ENCODE data around the gene PDE4B. TPM values are rescaled to one million over a fixed set of nuclear protein-coding genes. Genes with fewer than 3 reads are reported as not detected.
A peak's percentile ranks its signal among the peaks of the same experiment; 100 is the strongest.

PDE4B gene
- total RNA-seq, 2 experiments from 2014 or later: 23.4 to 26.2 TPM

DNA sequence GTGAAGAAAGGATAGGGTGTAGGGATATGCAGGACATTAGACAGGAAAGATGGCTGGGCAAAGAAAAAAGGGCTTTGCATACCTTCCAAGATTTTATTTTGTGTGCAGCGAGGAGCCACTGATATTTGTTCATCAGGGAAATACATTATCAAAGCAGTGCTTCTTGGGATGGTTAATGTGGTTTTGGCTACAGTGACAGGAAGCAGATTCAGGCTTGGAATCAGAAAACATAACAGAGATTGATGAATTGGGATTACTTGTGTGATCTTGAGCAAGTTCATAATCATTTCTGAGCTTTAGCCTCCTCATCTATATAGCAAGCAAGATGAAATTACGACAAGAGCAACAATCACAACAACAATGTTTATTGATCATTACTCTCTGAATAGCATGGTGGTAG is 492.1 kb downstream of the PDE4B start:
- no peak for DNase-seq
- H3K4me3 Mint-ChIP-seq: no peak overlapping the region
- no peaks in the 10 kb centered on the region for H3K9me3 Mint-ChIP-seq
- H3K27ac Mint-ChIP-seq: no peak overlapping the region
- intact Hi-C loops (cut with micrococcal nuclease): loop anchor here (10.0 kb wide), 4 partner anchors 650 to 1400 kb away; partner anchors contain the start of genes GADD45A and JAK1
- peaks cover 77% of the 10 kb centered on the region for H3K4me1 Mint-ChIP-seq (ENCODE audit: low read depth)
- CTCF ChIA-PET: interaction anchor here (0.6 to 3.4 kb wide), 5 partner anchors 27 to 66 kb away, joined by 3 to 21 read pairs (median 4); no protein-coding TSS in a partner anchor
- no peaks in the 10 kb centered on the region for H3K27me3 Mint-ChIP-seq (ENCODE audit: low read depth)
- no peaks in the 10 kb centered on the region for H3K36me3 Mint-ChIP-seq (ENCODE audit: low read depth)

DNA sequence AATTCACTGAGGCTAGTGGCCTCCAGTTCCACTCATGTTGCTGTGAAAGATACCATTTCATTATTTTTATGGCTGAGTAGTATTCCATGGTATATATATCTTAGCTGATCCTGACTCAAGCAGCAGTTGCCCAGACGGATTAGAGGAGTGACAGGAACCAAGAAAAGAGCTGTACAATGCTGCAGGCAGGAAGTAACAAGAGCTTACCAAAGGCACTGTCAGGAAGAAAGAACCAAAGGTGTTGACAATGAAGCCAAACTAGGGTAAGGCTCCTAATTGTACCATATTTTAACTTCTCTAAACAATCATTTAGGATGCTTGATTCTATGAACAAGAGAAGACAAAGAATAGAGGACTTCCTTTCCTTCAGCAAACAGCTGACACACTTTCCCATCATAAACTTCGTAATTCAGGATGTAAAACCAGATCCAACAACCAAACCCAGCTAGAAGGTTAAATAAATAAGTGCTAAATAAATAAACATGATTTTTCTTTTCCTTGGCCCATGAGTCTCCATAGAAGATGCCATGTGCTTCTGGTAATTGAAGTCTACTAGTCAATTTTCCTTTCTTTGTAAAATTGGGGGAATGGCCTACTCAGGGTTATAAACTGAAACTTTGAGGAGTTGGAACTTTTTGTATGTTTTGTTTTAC is 493.0 kb downstream of the PDE4B start:
- H3K27ac Mint-ChIP-seq: no peak overlapping the region
- no peak overlapping the region for H3K4me3 Mint-ChIP-seq
- intact Hi-C loops (cut with micrococcal nuclease): loop anchor here (10.0 kb wide), 4 partner anchors 649 to 1399 kb away; partner anchors contain the start of genes GADD45A and JAK1
- CTCF ChIA-PET: interaction anchor here (0.9 to 2.2 kb wide), 2 partner anchors 17 to 29 kb away, joined by 3 to 4 read pairs; no protein-coding TSS in a partner anchor
- H3K4me1 Mint-ChIP-seq (ENCODE audit: low read depth): peaks cover 78% of the 10 kb centered on the region
- no peak for DNase-seq
- H3K36me3 Mint-ChIP-seq (ENCODE audit: low read depth): no peaks in the 10 kb centered on the region
- H3K27me3 Mint-ChIP-seq (ENCODE audit: low read depth): no peaks in the 10 kb centered on the region
- no peaks in the 10 kb centered on the region for H3K9me3 Mint-ChIP-seq

DNA sequence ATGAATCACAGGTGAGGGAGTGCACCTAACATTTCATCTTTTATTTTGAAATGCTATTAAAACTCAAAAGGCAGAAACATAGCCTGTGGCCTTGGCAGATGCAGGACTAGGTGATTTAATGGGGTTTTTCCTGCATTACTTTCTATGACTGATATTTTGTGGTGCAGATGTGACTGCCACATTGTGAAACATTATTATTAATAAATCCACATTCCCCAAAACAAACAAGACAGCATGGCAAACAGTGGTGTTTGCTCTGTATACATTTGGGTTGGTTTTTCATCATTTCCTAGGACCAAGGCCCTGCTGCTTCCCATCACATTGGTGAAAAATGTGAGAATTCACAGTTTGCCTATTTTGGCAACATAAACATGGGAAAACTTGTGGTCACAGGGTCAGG is 493.6 kb downstream of the PDE4B start:
- intact Hi-C loops (cut with micrococcal nuclease): loop anchor here (10.0 kb wide), 4 partner anchors 648 to 1398 kb away; partner anchors contain the start of genes GADD45A and JAK1
- Mint-ChIP-seq H3K27ac (no peak overlapping the region), H3K36me3 (ENCODE audit: low read depth) (no peaks in the 10 kb centered on the region)

DNA sequence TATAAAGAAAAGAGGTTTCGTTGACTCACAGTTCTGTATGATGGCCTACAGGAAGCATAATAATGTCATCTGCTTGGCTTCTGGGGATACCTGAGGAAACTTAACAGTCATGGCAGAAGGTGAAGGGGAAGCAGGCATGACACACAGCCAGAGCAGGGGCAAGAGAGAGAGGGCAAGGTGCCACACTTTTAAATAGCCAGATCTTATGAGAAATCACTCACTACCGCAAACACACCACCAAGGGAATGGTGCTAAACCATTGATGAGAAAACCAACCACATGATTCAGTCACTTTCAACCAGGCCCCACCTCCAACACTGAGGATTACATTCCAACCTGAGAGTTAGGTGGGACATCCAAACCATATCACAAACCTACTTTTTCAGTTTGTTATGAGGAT is 495.4 kb downstream of the PDE4B start:
- CTCF ChIA-PET: interaction anchor here (0.8 to 2.2 kb wide), 3 partner anchors 15 to 158 kb away, joined by 3 to 4 read pairs (median 3); no protein-coding TSS in a partner anchor
- Mint-ChIP-seq H3K4me3 (no peak overlapping the region), H3K36me3 (ENCODE audit: low read depth) (no peaks in the 10 kb centered on the region), H3K4me1 (ENCODE audit: low read depth) (peaks cover 65% of the 10 kb centered on the region), H3K27ac (no peak overlapping the region), H3K9me3 (no peaks in the 10 kb centered on the region), H3K27me3 (ENCODE audit: low read depth) (no peaks in the 10 kb centered on the region)
- DNase-seq: peak; percentile 48
- intact Hi-C loops (cut with micrococcal nuclease): loop anchor here (10.0 kb wide), 4 partner anchors 647 to 1397 kb away; partner anchors contain the start of genes GADD45A and JAK1

More for the DNA sequence above, 493.6 kb downstream of the PDE4B start:
- CTCF ChIA-PET: interaction anchor here (0.9 to 2.2 kb wide), 2 partner anchors 16 to 30 kb away, joined by 3 to 4 read pairs; no protein-coding TSS in a partner anchor
- Mint-ChIP-seq H3K4me3 (no peak overlapping the region), H3K4me1 (ENCODE audit: low read depth) (peaks cover 77% of the 10 kb centered on the region), H3K27me3 (ENCODE audit: low read depth) (no peaks in the 10 kb centered on the region), H3K9me3 (no peaks in the 10 kb centered on the region)
- DNase-seq: no peak

DNA sequence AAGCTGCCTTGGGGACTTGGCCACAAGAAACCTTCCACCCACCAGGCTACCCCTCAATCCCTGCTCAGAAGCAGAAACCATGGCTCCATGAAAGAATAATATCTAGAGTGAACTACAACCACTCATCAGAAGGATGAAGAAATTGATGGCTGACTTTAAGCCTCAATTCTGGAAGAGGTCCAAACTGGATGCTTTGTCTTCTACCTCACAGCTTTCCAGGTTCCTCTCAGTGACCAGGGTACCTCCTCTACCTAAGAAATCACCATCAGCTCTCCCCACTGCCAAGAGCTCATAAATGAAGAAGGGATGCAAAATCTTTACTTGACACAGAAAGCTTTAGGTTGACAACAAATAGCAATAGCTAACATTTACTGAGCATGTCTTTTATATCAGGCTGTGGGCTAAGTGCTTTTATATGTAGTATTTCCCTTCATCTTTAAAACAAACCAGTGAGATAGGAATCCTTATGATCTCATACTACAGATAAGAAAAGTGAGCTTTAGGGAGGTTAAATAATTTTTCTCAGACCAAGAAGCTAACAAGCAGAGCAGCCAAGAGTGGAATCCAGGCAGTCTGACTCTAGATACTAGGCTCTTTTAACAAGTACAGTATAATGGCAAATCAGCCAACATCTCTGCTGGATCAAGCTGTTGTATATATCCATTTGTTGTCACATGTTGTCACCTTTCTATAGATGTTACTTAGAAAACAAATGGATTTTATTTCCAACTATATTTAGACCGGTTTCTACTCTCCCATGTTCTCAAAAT is 498.3 kb downstream of the PDE4B start:
- H3K4me1 Mint-ChIP-seq (ENCODE audit: low read depth): peaks cover 55% of the 10 kb centered on the region
- intact Hi-C loops (cut with micrococcal nuclease): no loop called here
- no peaks in the 10 kb centered on the region for H3K27me3 Mint-ChIP-seq (ENCODE audit: low read depth)
- no peak overlapping the region for H3K27ac Mint-ChIP-seq
- no peak overlapping the region for H3K4me3 Mint-ChIP-seq
- no peaks in the 10 kb centered on the region for H3K9me3 Mint-ChIP-seq
- no peaks in the 10 kb centered on the region for H3K36me3 Mint-ChIP-seq (ENCODE audit: low read depth)
- CTCF ChIA-PET: interaction anchor here (0.6 to 3.5 kb wide), 4 partner anchors 9 to 47 kb away, joined by 3 to 19 read pairs (median 6); no protein-coding TSS in a partner anchor
- no peak for DNase-seq

DNA sequence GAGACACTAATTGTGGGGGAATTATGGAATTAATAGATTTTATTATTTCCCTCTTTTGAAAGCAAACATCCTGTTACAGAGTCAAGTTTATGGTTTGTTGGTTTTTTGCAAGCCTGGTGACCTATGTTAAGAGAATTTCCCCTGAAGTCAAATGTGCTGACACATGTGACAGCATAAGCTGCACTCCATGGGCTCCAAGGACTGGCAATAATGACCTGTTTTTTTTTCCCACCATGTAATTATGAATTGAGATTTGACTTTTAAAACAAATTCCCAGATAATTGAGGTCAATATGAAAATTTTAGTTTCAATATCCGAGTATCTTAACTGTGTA is 498.8 kb downstream of the PDE4B start:
- no peaks in the 10 kb centered on the region for H3K27me3 Mint-ChIP-seq (ENCODE audit: low read depth)
- no peaks in the 10 kb centered on the region for H3K9me3 Mint-ChIP-seq
- H3K27ac Mint-ChIP-seq: no peak overlapping the region

DNA sequence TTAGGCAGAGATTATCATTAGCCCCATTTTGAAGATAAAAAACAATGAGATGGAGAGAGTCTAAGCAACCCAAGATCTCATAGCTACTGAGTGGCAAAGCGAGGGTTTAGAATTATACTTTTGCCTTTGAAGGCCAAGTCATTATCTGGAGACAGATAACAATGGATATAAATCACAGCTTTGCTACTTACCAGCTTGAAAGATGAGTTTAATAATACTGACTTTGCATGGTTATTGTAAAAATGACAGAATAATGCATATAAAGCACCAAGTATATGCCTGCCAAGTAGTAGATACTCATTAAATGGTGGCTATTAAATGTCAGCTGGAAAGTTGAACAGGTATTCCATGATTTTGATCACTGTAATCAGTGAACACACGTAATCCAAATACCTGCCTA is 499.6 kb downstream of the PDE4B start:
- H3K27ac Mint-ChIP-seq: no peak overlapping the region
- H3K4me1 Mint-ChIP-seq (ENCODE audit: low read depth): peaks cover 49% of the 10 kb centered on the region
- no peaks in the 10 kb centered on the region for H3K9me3 Mint-ChIP-seq
- no peak for DNase-seq
- CTCF ChIA-PET: interaction anchor here (0.7 to 3.5 kb wide), 4 partner anchors 10 to 154 kb away, joined by 3 to 19 read pairs (median 4); no protein-coding TSS in a partner anchor
- H3K36me3 Mint-ChIP-seq (ENCODE audit: low read depth): no peaks in the 10 kb centered on the region
- intact Hi-C loops (cut with micrococcal nuclease): no loop called here
- H3K4me3 Mint-ChIP-seq: no peak overlapping the region
- no peaks in the 10 kb centered on the region for H3K27me3 Mint-ChIP-seq (ENCODE audit: low read depth)

More for the DNA sequence above, 498.8 kb downstream of the PDE4B start:
- CTCF ChIA-PET: interaction anchor here (0.6 to 3.5 kb wide), 3 partner anchors 9 to 18 kb away, joined by 3 to 19 read pairs (median 8); no protein-coding TSS in a partner anchor
- Mint-ChIP-seq H3K4me1 (ENCODE audit: low read depth) (peaks cover 52% of the 10 kb centered on the region), H3K36me3 (ENCODE audit: low read depth) (no peaks in the 10 kb centered on the region), H3K4me3 (no peak overlapping the region)
- intact Hi-C loops (cut with micrococcal nuclease): no loop called here
- no peak for DNase-seq

DNA sequence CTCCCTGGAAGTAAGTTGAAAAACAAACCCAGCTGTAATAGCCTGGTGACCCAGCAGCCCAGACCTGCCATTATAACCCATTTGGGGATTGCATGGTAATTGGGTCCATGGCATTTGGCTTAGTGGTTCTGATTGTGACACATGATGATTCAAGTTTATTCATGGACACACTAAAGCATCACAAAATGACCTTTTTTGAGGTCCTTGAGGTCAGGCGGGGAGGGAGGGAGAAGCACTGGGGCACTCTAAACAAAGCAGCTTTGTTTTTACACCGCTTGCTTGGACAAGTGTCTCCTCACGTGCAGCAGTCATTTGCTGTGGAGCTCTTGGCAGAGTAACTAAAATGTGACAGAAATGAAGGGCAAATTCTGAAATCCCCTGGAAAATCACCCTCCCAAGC is 500.2 kb downstream of the PDE4B start:
- Mint-ChIP-seq H3K9me3 (no peaks in the 10 kb centered on the region), H3K36me3 (ENCODE audit: low read depth) (no peaks in the 10 kb centered on the region), H3K27me3 (ENCODE audit: low read depth) (no peaks in the 10 kb centered on the region), H3K4me3 (no peak overlapping the region), H3K4me1 (ENCODE audit: low read depth) (peaks cover 46% of the 10 kb centered on the region), H3K27ac (no peak overlapping the region)
- CTCF ChIA-PET: interaction anchor here (0.7 to 3.5 kb wide), 5 partner anchors 9 to 153 kb away, joined by 3 to 19 read pairs (median 3); no protein-coding TSS in a partner anchor
- intact Hi-C loops (cut with micrococcal nuclease): no loop called here
- DNase-seq: no peak

DNA sequence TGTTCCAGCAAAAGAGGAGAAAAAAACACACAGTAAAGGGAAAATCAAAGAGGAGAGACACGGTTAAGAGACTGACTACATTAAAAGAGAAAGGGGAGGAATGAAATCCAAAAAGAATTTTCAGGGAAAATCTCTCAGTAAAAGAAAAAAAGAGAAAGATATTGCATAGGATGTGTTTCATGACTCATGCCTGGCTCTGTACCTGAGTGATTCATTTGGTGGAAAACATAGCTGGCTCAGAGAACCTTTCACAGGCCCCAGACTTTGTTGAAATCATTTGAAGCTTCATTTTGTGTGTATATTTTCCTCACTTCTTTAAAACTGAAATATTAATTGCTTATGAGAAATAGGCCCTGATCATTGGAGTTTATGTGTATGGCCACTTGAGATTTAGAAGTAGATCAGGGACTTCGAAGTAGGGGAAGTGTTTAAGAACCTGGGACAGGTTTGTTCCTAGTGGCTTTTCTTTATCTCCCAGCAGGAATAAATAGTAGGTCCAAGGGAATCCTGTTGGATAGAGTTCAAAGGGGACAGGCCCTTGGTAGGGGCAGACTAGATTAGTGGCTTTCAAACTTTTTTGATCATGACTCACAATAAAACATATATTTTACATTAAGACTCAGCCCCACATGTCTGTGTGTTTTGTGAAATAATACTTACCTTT is 502.1 kb downstream of the PDE4B start:
- CTCF ChIA-PET: interaction anchor here (0.5 to 1.5 kb wide), 4 partner anchors 10 to 151 kb away, joined by 3 to 5 read pairs (median 4); no protein-coding TSS in a partner anchor
- H3K4me3 Mint-ChIP-seq: no peak overlapping the region
- H3K27ac Mint-ChIP-seq: peak overlapping the region; percentile 46
- no peaks in the 10 kb centered on the region for H3K9me3 Mint-ChIP-seq
- H3K4me1 Mint-ChIP-seq (ENCODE audit: low read depth): peaks cover 43% of the 10 kb centered on the region
- intact Hi-C loops (cut with micrococcal nuclease): loop anchor here (1.0 kb wide), 3 partner anchors 12 to 483 kb away; no protein-coding TSS in a partner anchor
- peak; percentile 44 for DNase-seq
- H3K36me3 Mint-ChIP-seq (ENCODE audit: low read depth): no peaks in the 10 kb centered on the region
- no peaks in the 10 kb centered on the region for H3K27me3 Mint-ChIP-seq (ENCODE audit: low read depth)

DNA sequence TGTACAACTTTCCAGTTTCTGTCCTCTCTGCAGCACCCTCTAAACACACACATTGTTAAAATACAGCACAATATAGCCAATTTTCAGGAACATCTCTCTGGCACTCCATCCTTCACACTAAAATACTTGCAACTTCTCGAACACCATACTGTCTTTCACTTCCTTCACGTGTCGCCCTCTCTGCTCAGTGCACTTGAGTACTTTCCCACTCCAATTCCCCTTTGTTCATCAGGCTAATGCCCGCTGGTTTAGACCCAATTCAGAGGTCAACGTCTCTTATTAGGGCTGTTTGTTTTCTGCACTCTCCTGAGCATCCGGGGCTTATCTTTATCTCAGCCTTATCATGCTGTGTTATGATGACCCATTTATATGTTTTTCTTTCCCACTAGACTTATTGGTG is 503.1 kb downstream of the PDE4B start:
- Mint-ChIP-seq H3K4me3 (no peak overlapping the region), H3K27me3 (ENCODE audit: low read depth) (no peaks in the 10 kb centered on the region), H3K36me3 (ENCODE audit: low read depth) (no peaks in the 10 kb centered on the region), H3K27ac (peak overlapping the region; percentile 3), H3K9me3 (no peaks in the 10 kb centered on the region), H3K4me1 (ENCODE audit: low read depth) (peaks cover 41% of the 10 kb centered on the region)
- no peak for DNase-seq
- intact Hi-C loops (cut with micrococcal nuclease): no loop called here
- CTCF ChIA-PET: interaction anchor here (1.0 kb wide), 1 partner anchor 20 kb away, joined by 3 read pairs; no protein-coding TSS in a partner anchor

DNA sequence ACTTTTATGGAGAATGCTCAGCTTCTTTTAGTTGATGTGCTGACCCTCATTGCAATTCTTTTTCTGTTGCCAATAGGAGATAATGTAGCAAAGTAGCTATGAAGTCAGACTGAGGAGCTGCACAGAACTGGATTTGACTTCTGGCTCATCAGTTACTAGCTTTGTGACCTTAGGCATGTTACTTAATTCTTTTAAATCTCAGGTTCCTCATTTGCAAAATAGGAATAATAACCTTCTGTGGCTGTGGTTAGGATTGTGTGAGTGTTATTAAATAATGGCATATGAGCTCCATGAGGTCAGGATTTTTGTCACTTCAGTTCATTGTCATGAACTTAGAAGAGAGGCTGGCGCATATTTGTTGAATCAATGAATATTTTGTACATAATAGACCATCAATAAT is 503.7 kb downstream of the PDE4B start:
- DNase-seq: no peak
- Mint-ChIP-seq H3K4me1 (ENCODE audit: low read depth) (peaks cover 42% of the 10 kb centered on the region), H3K27me3 (ENCODE audit: low read depth) (no peaks in the 10 kb centered on the region), H3K36me3 (ENCODE audit: low read depth) (no peaks in the 10 kb centered on the region), H3K27ac (no peak overlapping the region), H3K4me3 (no peak overlapping the region), H3K9me3 (no peaks in the 10 kb centered on the region)
- intact Hi-C loops (cut with micrococcal nuclease): no loop called here
- CTCF ChIA-PET: interaction anchor here (1.0 kb wide), 1 partner anchor 20 kb away, joined by 3 read pairs; no protein-coding TSS in a partner anchor

Data from activated naive CD4-positive, alpha-beta T cell treated with anti-CD3 and anti-CD28 coated beads for 36 hours (primary cell).